Superior temporal gyrus (tissue), 1 donor: ENCODE measurements around the gene RUFY1.
A peak's percentile ranks its signal among the peaks of the same experiment; 100 is the strongest.

ENCODE experiments used
- DNase-seq: peaks from one replicate; pipeline ENCODE4 v3.0.0-alpha.2; 2016; ENCODE audit errors: extremely low spot score

RUFY1 gene

DNA sequence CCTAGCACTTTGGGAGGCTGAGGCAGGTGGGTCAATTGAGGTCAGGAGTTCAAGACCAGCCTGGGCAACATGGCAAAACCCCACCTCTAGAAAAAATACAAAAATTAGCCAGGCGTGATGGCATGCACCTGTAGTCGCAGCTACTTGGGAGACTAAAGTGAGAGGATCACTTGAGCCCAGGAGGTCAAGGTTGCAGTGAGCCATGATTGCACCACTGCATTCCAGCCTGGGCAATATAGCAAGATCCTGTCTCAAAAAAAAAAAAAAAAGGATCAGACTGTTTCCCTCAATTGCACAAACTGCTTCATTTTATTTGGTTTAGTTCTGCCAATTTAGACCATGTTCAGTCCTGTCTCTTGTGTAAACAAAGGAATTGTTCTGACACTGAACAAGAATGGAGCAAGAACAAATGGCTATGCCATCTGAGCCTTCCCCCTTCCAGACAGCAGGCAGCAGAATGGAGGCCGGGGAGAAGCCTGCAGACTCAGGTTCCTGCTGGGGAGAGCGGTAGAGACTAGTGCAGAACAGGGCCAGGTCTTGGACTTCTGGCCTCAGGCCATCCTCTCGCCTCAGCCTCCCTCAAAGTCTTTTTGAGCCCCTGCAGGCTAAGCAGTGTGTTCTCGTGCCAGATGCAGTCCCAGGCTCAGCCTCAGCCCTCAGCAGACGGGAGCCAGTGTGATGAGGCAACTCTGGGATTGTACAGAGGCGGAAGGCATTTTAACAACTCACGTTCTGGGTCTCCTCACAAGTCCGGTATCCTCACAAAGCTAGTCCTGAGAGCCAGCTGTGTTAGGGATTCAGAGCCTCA, 54.9 kb downstream of the RUFY1 start:
- no peak for DNase-seq

GRCh38 chr5:179606071-179606909, 55.9 kb downstream of the RUFY1 start:
- DNase-seq: no peak

DNA sequence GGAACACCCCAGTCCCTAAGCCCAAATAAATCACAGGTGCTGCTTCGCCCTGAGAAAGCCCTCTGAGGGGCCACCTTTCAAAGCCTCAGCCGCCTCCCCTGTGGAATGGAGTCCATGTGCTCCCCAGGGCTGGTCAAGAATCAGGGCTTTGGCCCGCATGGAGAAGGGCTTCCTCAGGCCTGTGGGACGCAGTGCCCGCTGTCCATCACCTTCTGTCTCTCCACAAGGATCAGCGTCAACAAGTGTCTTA, 56.5 kb downstream of the RUFY1 start:
- no peak for DNase-seq

DNA sequence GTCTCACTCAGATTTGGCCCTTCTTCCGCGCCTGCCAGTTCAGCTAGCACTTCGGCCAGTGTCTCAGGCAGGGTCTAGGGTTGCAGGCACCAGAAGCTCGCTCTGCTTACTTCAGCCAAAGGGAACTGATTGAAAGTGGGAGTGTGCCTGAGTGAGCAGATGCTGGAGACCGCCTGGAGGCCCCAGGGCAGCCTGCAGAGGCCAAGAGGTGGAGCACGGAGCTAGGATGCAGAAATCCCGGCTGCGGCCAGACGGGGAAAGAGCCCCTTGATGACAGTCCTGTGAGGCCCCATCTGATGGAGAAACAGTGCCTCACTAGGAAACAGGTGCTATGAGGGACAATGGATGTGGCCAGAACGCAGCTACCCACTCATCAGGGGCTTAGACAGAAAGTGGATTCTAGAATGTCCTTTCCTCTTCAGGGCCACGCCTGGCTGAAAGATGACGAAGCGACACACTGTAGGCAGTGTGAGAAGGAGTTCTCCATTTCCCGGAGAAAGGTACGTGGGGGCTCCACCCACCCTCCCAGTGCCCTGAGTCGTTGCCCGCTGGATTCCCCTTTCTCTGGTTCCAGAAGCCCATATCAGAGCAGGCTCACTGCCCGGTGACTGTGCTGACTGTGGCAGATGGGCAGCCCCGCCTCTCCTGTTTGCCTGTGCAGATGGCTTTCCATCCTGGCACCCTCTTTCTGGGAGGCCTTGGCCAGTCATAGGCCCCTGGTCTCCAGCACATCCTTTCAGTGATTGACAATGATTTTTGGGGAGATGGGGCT, 57.0 kb downstream of the RUFY1 start:
- DNase-seq: peak; percentile 65

- DNase-seq: no peak
Observed at GRCh38 chr5:179608131-179608581, 57.8 kb downstream of the RUFY1 start.

DNA sequence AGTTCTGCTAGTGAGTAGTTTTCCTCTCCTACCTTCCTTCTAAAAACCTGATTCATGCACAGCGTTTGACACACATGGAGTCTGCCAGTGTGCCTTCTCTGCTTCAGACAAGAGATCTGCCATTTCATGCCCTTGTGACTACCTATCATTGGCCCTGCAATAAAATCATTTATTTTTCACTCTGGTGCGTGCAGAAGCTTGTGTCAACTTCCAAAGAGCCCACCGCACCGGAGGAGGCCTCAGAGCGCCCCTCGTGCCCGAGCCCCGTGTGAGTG, 59.4 kb downstream of the RUFY1 start:
- DNase-seq: no peak

DNA sequence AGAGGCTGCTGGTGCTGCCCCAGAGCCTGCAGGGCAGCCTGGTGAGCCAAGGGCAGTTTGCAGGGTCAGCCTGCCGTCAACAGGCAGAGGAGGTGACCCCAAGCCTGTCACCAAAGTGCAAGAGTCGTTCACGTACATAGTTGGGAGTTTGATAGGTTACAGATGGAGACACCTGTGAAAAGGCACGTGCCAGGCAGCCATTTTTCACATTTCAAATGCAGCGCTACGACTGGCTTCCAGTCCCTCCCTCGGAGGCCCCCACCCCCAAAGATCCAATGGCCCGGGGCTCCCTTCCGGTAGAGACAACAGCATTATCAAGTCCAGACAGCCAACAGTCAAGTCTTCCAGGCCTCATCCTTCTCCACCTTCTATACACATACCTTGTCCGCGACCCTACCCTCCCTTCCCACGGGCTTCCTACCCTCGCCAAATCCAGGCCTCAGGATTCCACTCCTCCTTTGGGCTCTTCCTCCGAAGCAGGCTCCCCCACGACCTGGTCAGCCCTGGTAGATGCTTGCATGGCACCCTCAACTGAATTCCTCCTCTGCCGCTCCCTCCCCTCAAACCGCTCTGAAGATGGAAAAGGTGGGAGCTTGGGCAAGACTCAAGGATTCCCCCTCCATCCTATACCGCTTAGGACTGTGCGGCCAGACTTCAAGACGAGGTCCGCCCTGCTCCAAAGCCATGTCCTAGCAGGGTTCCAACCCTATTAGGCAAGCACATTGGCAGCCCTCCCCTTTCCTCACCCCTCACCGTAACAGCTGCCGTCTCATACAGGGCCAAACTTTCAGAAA, 60.0 kb downstream of the RUFY1 start:
- DNase-seq: no peak

GRCh38 chr5:179610903-179611265, 60.5 kb downstream of the RUFY1 start:
- no peak for DNase-seq

GRCh38 chr5:179612577-179613459, 62.5 kb downstream of the RUFY1 start:
- DNase-seq: no peak

- no peak for DNase-seq
Observed at GRCh38 chr5:179613460-179614071, 63.2 kb downstream of the RUFY1 start.

- DNase-seq: no peak
Observed at GRCh38 chr5:179614745-179615144, 64.4 kb downstream of the RUFY1 start.

- DNase-seq: no peak
Observed at GRCh38 chr5:179615203-179615602, 64.8 kb downstream of the RUFY1 start.

GRCh38 chr5:179616002-179616594, 65.7 kb downstream of the RUFY1 start:
- no peak for DNase-seq

DNA sequence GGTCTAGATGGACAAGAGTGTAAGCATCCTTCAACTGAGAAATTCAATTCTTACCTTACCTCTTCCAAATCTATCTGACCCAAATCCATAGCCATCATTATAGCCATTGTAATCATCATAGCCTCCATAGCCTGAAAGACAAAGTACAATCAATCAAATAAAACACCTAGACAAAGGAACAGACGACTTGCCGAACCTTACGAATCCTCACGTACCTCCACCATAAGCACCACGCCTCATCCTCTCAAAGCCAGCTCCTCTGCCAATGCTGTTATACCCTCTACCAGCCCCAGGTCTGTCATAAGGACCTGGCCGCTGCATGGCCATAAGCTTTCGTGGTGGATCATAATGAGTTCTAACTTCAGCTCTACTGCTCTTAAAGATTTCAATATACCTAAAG, 67.6 kb downstream of the RUFY1 start:
- no peak for DNase-seq

GRCh38 chr5:179618923-179619554, 68.7 kb downstream of the RUFY1 start:
- no peak for DNase-seq

GRCh38 chr5:179619776-179620175, 69.4 kb downstream of the RUFY1 start:
- DNase-seq: no peak

- DNase-seq: no peak
Observed at GRCh38 chr5:179620293-179620692, 69.9 kb downstream of the RUFY1 start.

- DNase-seq: no peak
Observed at GRCh38 chr5:179620703-179621350, 70.5 kb downstream of the RUFY1 start.

- DNase-seq: no peak
Observed at GRCh38 chr5:179621551-179622214, 71.3 kb downstream of the RUFY1 start.
